ENCODE results near the gene PTPN3. TPM values are rescaled to one million over a fixed set of nuclear protein-coding genes. Genes with fewer than 3 reads are reported as not detected.

PTPN3 gene
- total and polyA plus RNA-seq, 4 donors, result 6.3 to 30.3 (median 23.5) TPM

- no peak overlapping the region for H3K27ac ChIP-seq (ENCODE audit: low read depth in 1 of 2, low read length in 2 of 2)
- no peaks in the 10 kb centered on the region for H3K27me3 ChIP-seq (ENCODE audit: control insufficient read depth in 4 of 4, insufficient read depth in 4 of 4, low read length in 3 of 4)
- no peak overlapping the region for H3K9ac ChIP-seq (ENCODE audit: low read depth in 1 of 2, low read length in 2 of 2)
- H3K36me3 ChIP-seq (ENCODE audit: control insufficient read depth in 4 of 4, insufficient read depth in 3 of 4, low read depth in 1 of 4, low read length in 3 of 4), result peaks cover 0 to 29% (median 16%) of the 10 kb centered on the region in 4 donors
- no peak overlapping the region for H3K4me3 ChIP-seq (ENCODE audit: low read depth in 1 of 3, low read length in 3 of 3)
- no peak for TF ChIP-seq FOXA1 (IDR thresholded peaks at IDR 0.05)
- TF ChIP-seq CTCF (IDR thresholded peaks at IDR 0.05; ENCODE audit: low read depth, low read length, missing input control), result no peak
- no peak for TF ChIP-seq ZBTB33 (IDR thresholded peaks at IDR 0.05)
- TF ChIP-seq REST (IDR thresholded peaks at IDR 0.05), result no peak
- TF ChIP-seq HNF4A (conservative IDR thresholded peaks at IDR 0.05), result no peak
- TF ChIP-seq EGR1 (IDR thresholded peaks at IDR 0.05; ENCODE audit: low read depth in 2 of 2), result no peak
- TF ChIP-seq SP1 (IDR thresholded peaks at IDR 0.05), result no peak
- TF ChIP-seq GABPA (IDR thresholded peaks at IDR 0.05 in 1 of 2, conservative IDR thresholded peaks at IDR 0.05 in 1 of 2), result no peak
- TF ChIP-seq JUND (IDR thresholded peaks at IDR 0.05), result no peak
- no peak for TF ChIP-seq TAF1 (conservative IDR thresholded peaks at IDR 0.05)
- no peak for TF ChIP-seq HNF4G (IDR thresholded peaks at IDR 0.05)
- no peak for TF ChIP-seq FOXA2 (IDR thresholded peaks at IDR 0.05)
- no peak for TF ChIP-seq MAX (IDR thresholded peaks at IDR 0.05)
- TF ChIP-seq RAD21 (IDR thresholded peaks at IDR 0.05), result no peak
- TF ChIP-seq YY1 (IDR thresholded peaks at IDR 0.05), result no peak
- no peak for TF ChIP-seq ATF3 (IDR thresholded peaks at IDR 0.05)
- no peak for TF ChIP-seq NR2F2 (IDR thresholded peaks at IDR 0.05)
- no peak for TF ChIP-seq RXRA (IDR thresholded peaks at IDR 0.05)
- H3K9me3 ChIP-seq (ENCODE audit: control insufficient read depth in 4 of 4, low read length in 3 of 4), result no peaks in the 10 kb centered on the region
- H3K4me1 ChIP-seq (ENCODE audit: control insufficient read depth in 4 of 4, insufficient read depth in 4 of 4, low read length in 3 of 4), result no peaks in the 10 kb centered on the region
- 80% methylated on average over 8 of the region's 8 CpGs for WGBS
- no peak for DNase-seq (ENCODE audit: low spot score)
Observed at GRCh38 chr9:109458453-109459211, 39.5 kb downstream of the PTPN3 start.
